GM12878 (cell line): ENCODE results near the gene NBDY. TPM values are rescaled to one million over a fixed set of nuclear protein-coding genes. Genes with fewer than 3 reads are reported as not detected.

Source experiments
- FOXK2 ChIP-seq: fragments of 450-650 bp; IDR thresholded peaks from 2 replicates; pipeline ENCODE4 v1.6.1; 2017; ENCODE audit warnings: mild to moderate bottlenecking, moderate library complexity
- KLF5 ChIP-seq: fragments of 450-650 bp; IDR thresholded peaks from 2 replicates; pipeline ENCODE4 v1.6.1; 2014; ENCODE audit warnings: mild to moderate bottlenecking; ENCODE audit not compliant: partially characterized antibody
- MYC ChIP-seq: IDR thresholded peaks from 2 replicates; pipeline ENCODE4 v1.6.1; 2011; ENCODE audit warnings: mild to moderate bottlenecking, low read length, moderate library complexity, inconsistent platforms; ENCODE audit not compliant: insufficient read depth, insufficient replicate concordance, insufficient read length, severe bottlenecking
- NR2C1 ChIP-seq: fragments of 450-650 bp; IDR thresholded peaks from 2 replicates; pipeline ENCODE4 v1.6.1; 2017; ENCODE audit warnings: antibody characterized with exemption, mild to moderate bottlenecking, moderate library complexity
- NR2C2 ChIP-seq: IDR thresholded peaks from 2 replicates; pipeline ENCODE4 v1.6.1; 2011; ENCODE audit warnings: borderline replicate concordance, low read depth; ENCODE audit not compliant: control insufficient read depth, insufficient read length
- SREBF2 ChIP-seq: IDR thresholded peaks from 2 replicates; pipeline ENCODE4 v1.6.1; 2012; ENCODE audit warnings: mild to moderate bottlenecking, low read length
- SRF ChIP-seq, 2 experiments: IDR thresholded peaks; 2 replicates each; pipeline ENCODE4 v1.6.1; 2011; ENCODE audit warnings: low read depth in 2 of 2, low read length in 2 of 2, mild to moderate bottlenecking in 1 of 2, moderate library complexity in 1 of 2
- TCF7 ChIP-seq: IDR thresholded peaks from 2 replicates; pipeline ENCODE4 v1.6.1; 2014; ENCODE audit warnings: antibody characterized with exemption, borderline replicate concordance
- polyA plus RNA-seq, 11 experiments: library from polyadenylated mRNA; depleted of rRNA in 4 of 11; unstranded in 6 of 11; stranded (reverse) in 5 of 11; fragments of >200 nt; fragmentation: Nextera tagmentation in 4 of 11; fragmentation: Illumina TruSeq in 1 of 11; extraction: Ambion mirVana in 4 of 11; extraction: Trizol in 1 of 11; gene quantifications; 1 replicate in 1 of 11; 2 replicates in 10 of 11; pipeline versions ENCODE4 v1.2.1 to v1.2.3, GENCODE V29; 2011 to 2016; ENCODE audit warnings: inconsistent platforms in 2 of 11, missing spikeins in 2 of 11, low read depth in 1 of 11
- total RNA-seq, 4 experiments: library from RNA; depleted of rRNA in 3 of 4; stranded (reverse); fragments of >200 nt in 3 of 4; fragmentation: Illumina TruSeq in 1 of 4; extraction: Trizol in 1 of 4; gene quantifications; 2 replicates each; pipeline versions ENCODE4 v1.2.1 to v1.2.3, GENCODE V29; 2013 to 2021
- TF ChIP-seq, protein P1 (sequence below): IDR thresholded peaks from 2 replicates; pipeline ENCODE4 v1.6.1; 2011; ENCODE audit warnings: borderline replicate concordance, low read depth, mild to moderate bottlenecking, moderate library complexity, low read length; ENCODE audit not compliant: insufficient read depth, poor library complexity, severe bottlenecking
- TF ChIP-seq, protein P2 (sequence below): fragments of 450-650 bp; IDR thresholded peaks from 2 replicates; pipeline ENCODE4 v1.6.1; 2016; ENCODE audit warnings: mild to moderate bottlenecking
- TF ChIP-seq, protein P3 (sequence below): fragments of 450-650 bp; IDR thresholded peaks from 2 replicates; pipeline ENCODE4 v1.6.1; 2017; ENCODE audit warnings: antibody characterized with exemption, mild to moderate bottlenecking, moderate library complexity
- TF ChIP-seq, protein P4 (sequence below): IDR thresholded peaks from 2 replicates; pipeline ENCODE4 v1.6.1; 2011; ENCODE audit warnings: low read depth, mild to moderate bottlenecking, low read length, moderate library complexity, borderline replicate concordance; ENCODE audit errors: extremely low read depth

NBDY gene
- total and polyA plus RNA-seq, 10 of the 15 experiments (the other 5 are each of a cell fraction or from before 2014, with no cell fraction given) = 10.8 to 122 (median 61.5) TPM

DNA sequence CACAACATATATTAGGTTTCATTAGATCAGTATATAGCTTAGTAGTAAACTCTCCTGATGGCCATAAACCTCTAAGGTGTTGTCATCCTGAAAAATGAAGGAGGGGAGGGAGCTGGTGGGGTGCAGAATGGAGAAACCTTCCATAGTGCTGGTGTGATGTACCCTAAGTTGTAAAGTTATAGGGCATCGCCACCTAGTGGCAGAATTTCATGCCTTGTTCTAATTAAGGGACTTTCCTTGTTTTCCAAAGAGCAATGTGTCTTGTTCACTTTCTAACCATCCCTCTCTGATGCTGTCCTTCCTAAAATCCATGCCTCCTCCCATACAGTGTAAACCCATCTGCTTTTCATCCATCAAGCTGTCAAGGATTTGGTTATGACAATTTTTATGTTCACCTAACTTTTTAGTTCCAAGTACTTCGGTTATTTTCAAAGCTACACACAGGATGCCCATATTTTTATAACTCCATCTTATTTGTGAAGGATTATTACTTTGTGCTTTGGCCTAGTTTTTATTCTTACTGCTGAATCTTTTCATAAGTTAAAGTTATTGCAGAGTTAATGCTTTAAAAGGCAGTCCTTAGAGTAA is 4.5 kb downstream of the NBDY start (continued):
- TF ChIP-seq MYC (no peak), NR2C2 (no peak), FOXK2 (no peak), NR2C1 (no peak), SREBF2 (no peak), TCF7 (no peak), KLF5 (no peak), SRF (IDR thresholded peaks at IDR 0.05; ENCODE audit: low read depth in 2 of 2, low read length in 2 of 2) (no peak)
- TF ChIP-seq, protein P1, sequence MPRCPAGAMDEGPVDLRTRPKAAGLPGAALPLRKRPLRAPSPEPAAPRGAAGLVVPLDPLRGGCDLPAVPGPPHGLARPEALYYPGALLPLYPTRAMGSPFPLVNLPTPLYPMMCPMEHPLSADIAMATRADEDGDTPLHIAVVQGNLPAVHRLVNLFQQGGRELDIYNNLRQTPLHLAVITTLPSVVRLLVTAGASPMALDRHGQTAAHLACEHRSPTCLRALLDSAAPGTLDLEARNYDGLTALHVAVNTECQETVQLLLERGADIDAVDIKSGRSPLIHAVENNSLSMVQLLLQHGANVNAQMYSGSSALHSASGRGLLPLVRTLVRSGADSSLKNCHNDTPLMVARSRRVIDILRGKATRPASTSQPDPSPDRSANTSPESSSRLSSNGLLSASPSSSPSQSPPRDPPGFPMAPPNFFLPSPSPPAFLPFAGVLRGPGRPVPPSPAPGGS = no peak
- TF ChIP-seq, protein P2, sequence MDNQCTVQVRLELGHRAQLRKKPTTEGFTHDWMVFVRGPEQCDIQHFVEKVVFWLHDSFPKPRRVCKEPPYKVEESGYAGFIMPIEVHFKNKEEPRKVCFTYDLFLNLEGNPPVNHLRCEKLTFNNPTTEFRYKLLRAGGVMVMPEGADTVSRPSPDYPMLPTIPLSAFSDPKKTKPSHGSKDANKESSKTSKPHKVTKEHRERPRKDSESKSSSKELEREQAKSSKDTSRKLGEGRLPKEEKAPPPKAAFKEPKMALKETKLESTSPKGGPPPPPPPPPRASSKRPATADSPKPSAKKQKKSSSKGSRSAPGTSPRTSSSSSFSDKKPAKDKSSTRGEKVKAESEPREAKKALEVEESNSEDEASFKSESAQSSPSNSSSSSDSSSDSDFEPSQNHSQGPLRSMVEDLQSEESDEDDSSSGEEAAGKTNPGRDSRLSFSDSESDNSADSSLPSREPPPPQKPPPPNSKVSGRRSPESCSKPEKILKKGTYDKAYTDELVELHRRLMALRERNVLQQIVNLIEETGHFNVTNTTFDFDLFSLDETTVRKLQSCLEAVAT = no peak
- TF ChIP-seq, protein P3, sequence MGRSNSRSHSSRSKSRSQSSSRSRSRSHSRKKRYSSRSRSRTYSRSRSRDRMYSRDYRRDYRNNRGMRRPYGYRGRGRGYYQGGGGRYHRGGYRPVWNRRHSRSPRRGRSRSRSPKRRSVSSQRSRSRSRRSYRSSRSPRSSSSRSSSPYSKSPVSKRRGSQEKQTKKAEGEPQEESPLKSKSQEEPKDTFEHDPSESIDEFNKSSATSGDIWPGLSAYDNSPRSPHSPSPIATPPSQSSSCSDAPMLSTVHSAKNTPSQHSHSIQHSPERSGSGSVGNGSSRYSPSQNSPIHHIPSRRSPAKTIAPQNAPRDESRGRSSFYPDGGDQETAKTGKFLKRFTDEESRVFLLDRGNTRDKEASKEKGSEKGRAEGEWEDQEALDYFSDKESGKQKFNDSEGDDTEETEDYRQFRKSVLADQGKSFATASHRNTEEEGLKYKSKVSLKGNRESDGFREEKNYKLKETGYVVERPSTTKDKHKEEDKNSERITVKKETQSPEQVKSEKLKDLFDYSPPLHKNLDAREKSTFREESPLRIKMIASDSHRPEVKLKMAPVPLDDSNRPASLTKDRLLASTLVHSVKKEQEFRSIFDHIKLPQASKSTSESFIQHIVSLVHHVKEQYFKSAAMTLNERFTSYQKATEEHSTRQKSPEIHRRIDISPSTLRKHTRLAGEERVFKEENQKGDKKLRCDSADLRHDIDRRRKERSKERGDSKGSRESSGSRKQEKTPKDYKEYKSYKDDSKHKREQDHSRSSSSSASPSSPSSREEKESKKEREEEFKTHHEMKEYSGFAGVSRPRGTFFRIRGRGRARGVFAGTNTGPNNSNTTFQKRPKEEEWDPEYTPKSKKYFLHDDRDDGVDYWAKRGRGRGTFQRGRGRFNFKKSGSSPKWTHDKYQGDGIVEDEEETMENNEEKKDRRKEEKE = no peak
- TF ChIP-seq, protein P4, sequence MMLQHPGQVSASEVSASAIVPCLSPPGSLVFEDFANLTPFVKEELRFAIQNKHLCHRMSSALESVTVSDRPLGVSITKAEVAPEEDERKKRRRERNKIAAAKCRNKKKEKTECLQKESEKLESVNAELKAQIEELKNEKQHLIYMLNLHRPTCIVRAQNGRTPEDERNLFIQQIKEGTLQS = no peak
